GM23338 (cell line): ENCODE measurements around the gene SMURF2. TPM values are rescaled to one million over a fixed set of nuclear protein-coding genes. Genes with fewer than 3 reads are reported as not detected.
A peak's percentile ranks its signal among the peaks of the same experiment; 100 is the strongest.

Experiments
- ATAC-seq: fragments of 200-7000 bp; cut with Tn5 transposase; 3 replicates; pipeline ENCODE4 v1.9.1; 2020
- DNase-seq: peaks from one replicate; pipeline ENCODE4 v3.0.0-alpha.2; 2015; ENCODE audit warnings: low spot score
- H2AFZ ChIP-seq: fragments of 200-600 bp; sonication (generic); 2 replicates; pipeline ENCODE4 v1.8.0; 2016; ENCODE audit warnings: antibody characterized with exemption, mild to moderate bottlenecking, moderate library complexity
- H3F3A ChIP-seq: fragments of 200-600 bp; sonication (generic); replicated peaks from 2 replicates; pipeline ENCODE4 v1.8.0; 2017; ENCODE audit warnings: antibody characterized with exemption, mixed run types, low read depth
- H3K27ac ChIP-seq: fragments of 200-600 bp; sonication (generic); 2 replicates; pipeline ENCODE4 v1.6.1; 2016; ENCODE audit warnings: low read depth
- H3K27me3 ChIP-seq: fragments of 200-600 bp; sonication (generic); 2 replicates; pipeline ENCODE4 v1.8.0; 2016; ENCODE audit warnings: mild to moderate bottlenecking, mixed run types, moderate library complexity; ENCODE audit not compliant: insufficient read depth
- H3K36me3 ChIP-seq: fragments of 200-600 bp; sonication (generic); 2 replicates; pipeline ENCODE4 v1.8.0; 2016; ENCODE audit warnings: mild to moderate bottlenecking; ENCODE audit not compliant: insufficient read depth
- H3K4me1 ChIP-seq: fragments of 200-600 bp; sonication (generic); 2 replicates; pipeline ENCODE4 v1.8.0; 2016; ENCODE audit warnings: mild to moderate bottlenecking, moderate library complexity; ENCODE audit not compliant: insufficient read depth
- H3K4me2 ChIP-seq: fragments of 200-600 bp; sonication (generic); 2 replicates; pipeline ENCODE4 v1.7.1; 2017; ENCODE audit warnings: mixed run types
- H3K4me3 ChIP-seq: fragments of 200-600 bp; sonication (generic); 2 replicates; pipeline ENCODE4 v1.6.1; 2016; ENCODE audit warnings: mixed run types
- H3K79me2 ChIP-seq: fragments of 200-600 bp; sonication (generic); replicated peaks from 2 replicates; pipeline ENCODE4 v1.8.0; 2017; ENCODE audit warnings: mild to moderate bottlenecking; ENCODE audit not compliant: insufficient read depth
- H3K9me2 ChIP-seq: fragments of 200-600 bp; sonication (generic); 2 replicates; pipeline ENCODE4 v1.8.0; 2017; ENCODE audit not compliant: insufficient read depth
- H4K20me1 ChIP-seq: fragments of 200-600 bp; sonication (generic); replicated peaks from 2 replicates; pipeline ENCODE4 v1.8.0; 2017; ENCODE audit warnings: mild to moderate bottlenecking; ENCODE audit not compliant: insufficient read depth
- H3K27ac Mint-ChIP-seq: 2 replicates; pipeline ENCODE4 v1.8.0; 2020; ENCODE audit warnings: inconsistent platforms, mild to moderate bottlenecking, moderate library complexity, mixed read lengths
- H3K27me3 Mint-ChIP-seq: 3 replicates; pipeline ENCODE4 v1.8.0; 2022; ENCODE audit warnings: low read depth, mild to moderate bottlenecking, moderate library complexity, mixed read lengths, inconsistent platforms; ENCODE audit not compliant: insufficient read depth, poor library complexity
- H3K36me3 Mint-ChIP-seq: 3 replicates; pipeline ENCODE4 v1.8.0; 2021; ENCODE audit warnings: low read depth, mild to moderate bottlenecking, inconsistent platforms, moderate library complexity, mixed read lengths
- H3K4me1 Mint-ChIP-seq: 3 replicates; pipeline ENCODE4 v1.8.0; 2020; ENCODE audit warnings: mild to moderate bottlenecking, inconsistent platforms, mixed read lengths
- H3K4me3 Mint-ChIP-seq: 3 replicates; pipeline ENCODE4 v1.8.0; 2021; ENCODE audit warnings: moderate library complexity, mild to moderate bottlenecking, inconsistent platforms, mixed read lengths
- H3K9me3 Mint-ChIP-seq: 3 replicates; pipeline ENCODE4 v1.8.0; 2020; ENCODE audit warnings: moderate library complexity, mild to moderate bottlenecking, inconsistent platforms, mixed read lengths
- CREB1 ChIP-seq: fragments of 250-450 bp; sonication (Bioruptor Pico); IDR thresholded peaks from 2 replicates; pipeline ENCODE4 v1.5.0; 2020; ENCODE audit warnings: low read depth, mild to moderate bottlenecking, moderate library complexity
- EZH2 ChIP-seq: fragments of 200-600 bp; sonication (generic); IDR thresholded peaks from one replicate; pipeline ENCODE4 v1.8.0; 2017; ENCODE audit warnings: antibody characterized with exemption, mild to moderate bottlenecking, low read depth; ENCODE audit not compliant: unreplicated experiment
- EZH2phosphoT487 ChIP-seq: fragments of 200-600 bp; sonication (generic); IDR thresholded peaks from one replicate; pipeline ENCODE4 v1.8.1; 2018; ENCODE audit warnings: antibody characterized with exemption; ENCODE audit not compliant: unreplicated experiment
- JUNB ChIP-seq: IDR thresholded peaks from one replicate; pipeline ENCODE4 v1.6.1; 2016; ENCODE audit warnings: antibody characterized with exemption; ENCODE audit not compliant: unreplicated experiment
- NANOG ChIP-seq: IDR thresholded peaks from 2 replicates; pipeline ENCODE4 v1.6.1; 2016; ENCODE audit warnings: antibody characterized with exemption, borderline replicate concordance
- POLR2AphosphoS5 ChIP-seq: IDR thresholded peaks from 2 replicates; pipeline ENCODE4 v1.6.1; 2016; ENCODE audit warnings: antibody characterized with exemption, low read depth
- STAT1 ChIP-seq: IDR thresholded peaks from one replicate; pipeline ENCODE4 v1.6.1; 2016; ENCODE audit warnings: antibody characterized with exemption; ENCODE audit not compliant: unreplicated experiment
- ZNF114 ChIP-seq: fragments of 250-450 bp; sonication (Bioruptor Pico); IDR thresholded peaks from 2 replicates; pipeline ENCODE4 v1.5.0; 2020; ENCODE audit warnings: mild to moderate bottlenecking, moderate library complexity
- ZNF331 ChIP-seq: fragments of 250-450 bp; sonication (Bioruptor Pico); IDR thresholded peaks from 2 replicates; pipeline ENCODE4 v1.5.0; 2020; ENCODE audit warnings: low read depth, mild to moderate bottlenecking, moderate library complexity
- polyA plus RNA-seq: library from polyadenylated mRNA; unstranded; fragments of >200 nt; fragmentation: Nextera tagmentation; extraction: Ambion mirVana; gene quantifications from 2 replicates; pipeline ENCODE4 v1.2.1, GENCODE V29; 2016
- total RNA-seq: library from RNA; depleted of rRNA; stranded (reverse); fragments of >200 nt; shearing (Covaris generic); gene quantifications from 2 replicates; pipeline ENCODE4 v1.2.3, GENCODE V29; 2014
- TF ChIP-seq, protein P1 (sequence below): IDR thresholded peaks from one replicate; pipeline ENCODE4 v1.6.1; 2018; ENCODE audit warnings: antibody characterized with exemption; ENCODE audit not compliant: unreplicated experiment

SMURF2 gene
- total and polyA plus RNA-seq, 2 experiments from 2014 or later: 12.1 to 29.6 TPM

DNA sequence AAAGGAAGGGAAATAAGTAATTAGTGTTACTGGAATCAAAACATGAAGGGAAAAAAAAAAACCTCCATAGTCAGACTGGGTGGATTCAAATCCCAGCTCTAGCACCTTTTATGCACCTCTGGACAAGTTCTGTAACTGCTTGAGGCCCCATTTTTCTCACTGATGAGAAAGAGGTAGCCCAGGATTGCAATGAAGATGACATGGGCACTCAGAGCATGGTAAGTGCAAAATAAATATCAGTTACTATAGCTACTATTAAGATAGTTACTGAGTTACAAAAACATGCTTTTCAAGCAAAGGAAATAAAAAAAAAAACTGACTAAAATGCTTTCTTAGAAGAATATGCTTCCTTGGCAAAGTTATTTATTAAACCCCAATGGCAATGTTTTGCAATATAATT lies 96.5 kb downstream of the SMURF2 start:
- no peaks in the 10 kb centered on the region for H3K79me2 ChIP-seq
- H3K27ac Mint-ChIP-seq: no peak overlapping the region
- DNase-seq: no peak
- H3K4me3 Mint-ChIP-seq: no peak overlapping the region
- no peak overlapping the region for H3K4me2 ChIP-seq
- TF ChIP-seq NANOG (no peak), STAT1 (no peak), JUNB (no peak), CREB1 (no peak), EZH2 (no peak), POLR2AphosphoS5 (no peak), ZNF114 (CRISPR knock-in tag) (no peak)
- H4K20me1 ChIP-seq: 0 out of 2 replicates have a peak, but pooled peaks cover 6% of the 10 kb centered on the region
- peaks cover 38% of the 10 kb centered on the region for H3K36me3 Mint-ChIP-seq
- H3K4me1 Mint-ChIP-seq: no peaks in the 10 kb centered on the region
- no peak for ATAC-seq
- no peak overlapping the region for H3K27ac ChIP-seq
- no peaks in the 10 kb centered on the region for H3K9me3 Mint-ChIP-seq
- no peak overlapping the region for H3K4me3 ChIP-seq
- H3K4me1 ChIP-seq: no peaks in the 10 kb centered on the region
- no peaks in the 10 kb centered on the region for H3K9me2 ChIP-seq
- peaks cover 3% of the 10 kb centered on the region for H3K27me3 Mint-ChIP-seq
- no peak overlapping the region for H2AFZ ChIP-seq
- H3F3A ChIP-seq: no peaks in the 10 kb centered on the region
- H3K36me3 ChIP-seq: peaks cover 8% of the 10 kb centered on the region; the same call in 1 of the 2 replicates
- no peaks in the 10 kb centered on the region for H3K27me3 ChIP-seq

DNA sequence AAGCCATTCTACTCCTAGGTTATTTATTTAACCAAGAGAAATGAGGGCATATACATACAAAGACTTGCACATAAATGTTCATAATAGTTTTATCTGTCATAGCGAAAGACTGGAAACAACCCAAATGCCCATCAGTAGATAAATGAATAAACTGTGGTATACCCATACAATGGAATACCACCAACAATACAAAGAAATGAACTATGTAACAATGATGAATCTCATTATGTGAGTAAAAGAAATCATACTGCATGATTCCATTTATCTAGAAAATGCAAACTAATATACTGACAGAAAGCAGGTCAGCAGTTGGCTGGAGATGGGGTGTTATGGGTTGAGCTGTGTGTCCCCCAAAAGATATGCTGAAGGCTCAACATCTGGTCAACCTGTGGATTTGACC lies 98.0 kb downstream of the SMURF2 start:
- no peaks in the 10 kb centered on the region for H3K4me1 Mint-ChIP-seq
- TF ChIP-seq ZNF114 (CRISPR knock-in tag) (no peak), EZH2phosphoT487 (no peak), CREB1 (no peak), ZNF331 (CRISPR knock-in tag) (no peak)
- TF ChIP-seq, protein P1, sequence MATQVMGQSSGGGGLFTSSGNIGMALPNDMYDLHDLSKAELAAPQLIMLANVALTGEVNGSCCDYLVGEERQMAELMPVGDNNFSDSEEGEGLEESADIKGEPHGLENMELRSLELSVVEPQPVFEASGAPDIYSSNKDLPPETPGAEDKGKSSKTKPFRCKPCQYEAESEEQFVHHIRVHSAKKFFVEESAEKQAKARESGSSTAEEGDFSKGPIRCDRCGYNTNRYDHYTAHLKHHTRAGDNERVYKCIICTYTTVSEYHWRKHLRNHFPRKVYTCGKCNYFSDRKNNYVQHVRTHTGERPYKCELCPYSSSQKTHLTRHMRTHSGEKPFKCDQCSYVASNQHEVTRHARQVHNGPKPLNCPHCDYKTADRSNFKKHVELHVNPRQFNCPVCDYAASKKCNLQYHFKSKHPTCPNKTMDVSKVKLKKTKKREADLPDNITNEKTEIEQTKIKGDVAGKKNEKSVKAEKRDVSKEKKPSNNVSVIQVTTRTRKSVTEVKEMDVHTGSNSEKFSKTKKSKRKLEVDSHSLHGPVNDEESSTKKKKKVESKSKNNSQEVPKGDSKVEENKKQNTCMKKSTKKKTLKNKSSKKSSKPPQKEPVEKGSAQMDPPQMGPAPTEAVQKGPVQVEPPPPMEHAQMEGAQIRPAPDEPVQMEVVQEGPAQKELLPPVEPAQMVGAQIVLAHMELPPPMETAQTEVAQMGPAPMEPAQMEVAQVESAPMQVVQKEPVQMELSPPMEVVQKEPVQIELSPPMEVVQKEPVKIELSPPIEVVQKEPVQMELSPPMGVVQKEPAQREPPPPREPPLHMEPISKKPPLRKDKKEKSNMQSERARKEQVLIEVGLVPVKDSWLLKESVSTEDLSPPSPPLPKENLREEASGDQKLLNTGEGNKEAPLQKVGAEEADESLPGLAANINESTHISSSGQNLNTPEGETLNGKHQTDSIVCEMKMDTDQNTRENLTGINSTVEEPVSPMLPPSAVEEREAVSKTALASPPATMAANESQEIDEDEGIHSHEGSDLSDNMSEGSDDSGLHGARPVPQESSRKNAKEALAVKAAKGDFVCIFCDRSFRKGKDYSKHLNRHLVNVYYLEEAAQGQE: no peak
- Histone ChIP-seq H3K4me1 (no peaks in the 10 kb centered on the region), H3K4me2 (no peak overlapping the region), H3K9me2 (no peaks in the 10 kb centered on the region), H3K27ac (no peak overlapping the region), H4K20me1 (0 out of 2 replicates have a peak, but pooled peaks cover 6% of the 10 kb centered on the region), H3F3A (no peaks in the 10 kb centered on the region), H3K4me3 (no peak overlapping the region), H3K79me2 (no peaks in the 10 kb centered on the region), H3K36me3 (peaks cover 8% of the 10 kb centered on the region; the same call in 1 of the 2 replicates), H2AFZ (no peak overlapping the region), H3K27me3 (no peaks in the 10 kb centered on the region)
- no peak overlapping the region for H3K4me3 Mint-ChIP-seq
- ATAC-seq (no peak), DNase-seq (no peak)
- peaks cover 3% of the 10 kb centered on the region for H3K27me3 Mint-ChIP-seq
- peaks cover 35% of the 10 kb centered on the region for H3K36me3 Mint-ChIP-seq
- no peaks in the 10 kb centered on the region for H3K9me3 Mint-ChIP-seq
- peak overlapping the region; percentile 5; the same call in 1 of the 2 replicates for H3K27ac Mint-ChIP-seq
